Measurements from ENCODE around the gene RTBDN. TPM values are rescaled to one million over a fixed set of nuclear protein-coding genes. Genes with fewer than 3 reads are reported as not detected.
"Not testable (repeated sequence)": the region's sequence is repeated elsewhere in the genome, so short reads cannot be mapped to it uniquely, and the experiment has no call there.

Gene RTBDN
- total RNA-seq, 2 experiments from 2014 or later: not detected

DNA sequence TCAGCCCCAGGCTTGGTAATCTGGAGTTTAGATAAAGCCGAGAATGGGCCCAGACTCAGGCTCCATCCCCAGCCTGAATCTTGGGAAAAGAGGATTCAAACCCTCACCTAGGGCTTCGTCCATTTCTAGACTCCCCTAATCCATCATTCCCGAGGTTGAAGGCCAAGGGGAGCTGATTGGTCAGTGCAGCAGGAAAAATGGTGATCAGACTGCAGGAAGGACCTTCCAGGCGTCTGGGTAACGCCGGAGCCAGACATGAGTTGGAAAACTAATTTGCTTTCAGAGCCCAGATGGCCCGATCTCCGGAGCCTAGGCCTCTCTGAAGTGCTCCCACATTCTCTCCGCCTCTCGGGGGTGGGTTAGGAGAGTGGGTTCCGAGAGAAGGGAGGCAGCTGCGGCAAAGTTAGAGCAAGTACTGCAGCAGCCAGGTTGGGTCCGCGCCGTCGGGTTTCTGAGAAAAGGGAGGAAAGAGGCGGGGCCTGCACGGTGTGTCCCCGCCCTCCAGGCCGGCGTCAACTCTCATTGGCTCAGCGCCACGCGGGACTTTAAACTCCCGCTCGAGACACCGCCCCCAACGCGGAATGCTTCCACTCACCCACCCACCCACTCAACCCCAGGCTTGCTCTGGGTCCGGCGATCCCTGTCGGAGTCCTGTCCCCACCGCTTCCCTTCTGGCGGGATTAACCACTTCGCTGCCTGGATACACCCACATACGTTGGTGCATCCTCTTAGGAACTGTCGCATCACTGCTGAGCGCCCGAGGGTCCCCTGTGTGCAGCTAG lies 788 bp upstream of the RTBDN start:
- Mint-ChIP-seq H3K27me3 (peaks cover 70% of the 10 kb centered on the region), H3K4me3 (no peak overlapping the region), H3K27ac (no peak overlapping the region), H3K36me3 (no peaks in the 10 kb centered on the region), H3K4me1 (ENCODE audit: low read depth) (peaks cover 27% of the 10 kb centered on the region), H3K9me3 (no peaks in the 10 kb centered on the region)
- intact Hi-C loops (cut with micrococcal nuclease): loop anchor here (5.0 kb wide), 2 partner anchors 33 to 58 kb away; partner anchors contain the start of genes HOOK2, PRDX2 and THSD8
- peak; percentile 36 for DNase-seq
- POLR2A ChIA-PET: no interaction called here
- CTCF ChIA-PET: interaction anchor here (0.5 to 1.5 kb wide), 6 partner anchors 11 to 73 kb away, joined by 3 to 6 read pairs (median 4); partner anchors contain the start of gene RNASEH2A

DNA sequence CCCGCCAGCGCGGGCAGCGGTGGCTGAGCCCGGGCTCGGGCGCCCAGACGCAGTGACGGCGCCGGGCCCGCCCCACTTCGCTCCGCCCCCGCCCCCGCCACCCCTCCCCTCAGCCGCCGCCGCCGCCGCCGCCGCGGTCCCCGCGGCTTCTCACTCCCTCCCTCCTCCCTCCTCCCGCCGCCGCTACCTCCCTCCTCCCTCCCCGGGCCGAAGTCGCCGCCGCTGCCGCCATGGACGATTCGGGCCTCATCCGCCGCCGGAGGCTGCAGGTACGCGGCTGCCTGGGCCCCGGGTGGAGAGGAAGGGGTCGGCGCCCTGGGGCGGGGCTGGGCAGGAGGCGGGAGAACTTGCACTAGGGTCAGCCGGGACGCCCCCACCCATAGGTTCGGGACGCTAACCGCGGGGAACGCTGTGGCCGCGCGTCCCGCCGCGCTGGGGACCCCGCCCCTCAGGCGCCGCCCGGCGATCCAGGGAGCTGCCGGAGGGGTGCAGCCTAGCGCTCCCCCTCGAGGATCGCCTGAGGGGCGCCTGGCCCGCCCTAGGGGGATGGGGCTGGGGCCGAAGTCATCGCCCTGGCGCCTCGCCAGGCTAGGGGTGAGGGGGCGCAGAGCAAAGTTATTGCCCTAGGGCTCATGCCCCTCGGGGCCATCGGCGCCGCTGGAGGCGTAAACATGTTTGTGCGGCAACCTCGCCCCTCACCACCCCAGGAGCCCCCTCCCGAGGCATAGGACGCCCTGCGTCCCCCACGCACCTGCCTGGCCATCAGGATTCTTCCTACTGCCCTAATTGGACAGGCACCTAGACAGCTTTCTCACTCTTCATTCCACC lies 427 bp downstream of the RTBDN start:
- Mint-ChIP-seq H3K4me3 (peak overlapping the region; percentile 42), H3K27ac (no peak overlapping the region), H3K27me3 (peaks cover 68% of the 10 kb centered on the region), H3K36me3 (no peaks in the 10 kb centered on the region), H3K9me3 (no peaks in the 10 kb centered on the region), H3K4me1 (ENCODE audit: low read depth) (peaks cover 19% of the 10 kb centered on the region)
- DNase-seq: peak; percentile 53
- CTCF ChIA-PET: interaction anchor here (1.0 to 1.5 kb wide), 3 partner anchors 10 to 72 kb away, joined by 3 to 6 read pairs (median 3); no protein-coding TSS in a partner anchor
- POLR2A ChIA-PET: interaction anchor here (1.0 kb wide), 1 partner anchor 39 kb away, joined by 5 read pairs; no protein-coding TSS in a partner anchor
- intact Hi-C loops (cut with micrococcal nuclease): no loop called here

DNA sequence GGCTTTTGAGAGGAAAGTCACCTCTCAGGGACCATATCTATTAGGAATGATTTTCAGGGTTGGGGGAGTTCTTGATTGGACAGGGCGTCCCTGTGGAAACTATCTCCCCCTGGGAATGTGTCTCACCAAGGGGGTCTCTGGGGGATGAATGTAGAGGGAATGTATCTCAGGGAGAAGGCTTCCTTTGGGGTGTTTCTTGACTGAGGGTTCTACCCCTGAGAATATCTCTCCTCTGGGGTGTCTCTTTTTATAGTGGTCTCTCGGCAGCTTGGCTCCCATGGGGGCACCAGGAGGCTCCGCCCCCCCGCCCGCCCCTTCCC lies 1.0 kb downstream of the RTBDN start:
- Mint-ChIP-seq H3K4me1 (ENCODE audit: low read depth) (peaks cover 18% of the 10 kb centered on the region), H3K27me3 (peaks cover 73% of the 10 kb centered on the region), H3K36me3 (no peaks in the 10 kb centered on the region), H3K4me3 (peak overlapping the region; percentile 1), H3K27ac (no peak overlapping the region), H3K9me3 (no peaks in the 10 kb centered on the region)
- ChIA-PET POLR2A (interaction anchor here (1.0 kb wide), 1 partner anchor 40 kb away, joined by 5 read pairs; no protein-coding TSS in a partner anchor), CTCF (no interaction called here)
- no peak for DNase-seq
- intact Hi-C loops (cut with micrococcal nuclease): no loop called here

DNA sequence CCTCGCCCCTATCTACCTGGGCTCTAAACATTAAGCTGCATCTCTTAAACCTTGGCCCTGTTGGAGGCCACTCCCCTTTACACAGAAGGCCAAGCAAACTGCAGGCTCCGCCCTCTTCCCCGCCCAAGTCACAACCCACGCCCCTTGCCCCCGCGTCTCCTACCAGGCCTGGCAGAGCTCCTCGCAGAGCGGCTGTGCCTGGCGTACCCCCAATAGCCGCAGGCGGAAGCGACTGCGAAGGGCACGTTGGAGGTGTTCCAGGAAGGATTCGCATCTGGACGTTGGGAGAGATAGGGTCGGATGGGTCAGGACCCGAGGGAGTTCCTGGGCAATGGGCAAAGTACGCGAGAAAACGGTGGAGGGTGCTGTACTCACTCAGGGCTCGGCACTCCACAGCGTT lies 5.9 kb downstream of the RTBDN start:
- ChIA-PET CTCF (interaction anchor here (1.3 to 2.0 kb wide), 2 partner anchors 9 to 71 kb away, joined by 4 to 7 read pairs; no protein-coding TSS in a partner anchor), POLR2A (no interaction called here)
- no peaks in the 10 kb centered on the region for H3K9me3 Mint-ChIP-seq
- H3K4me1 Mint-ChIP-seq (ENCODE audit: low read depth): peaks cover 16% of the 10 kb centered on the region
- no peak overlapping the region for H3K27ac Mint-ChIP-seq
- no peaks in the 10 kb centered on the region for H3K36me3 Mint-ChIP-seq
- no peak overlapping the region for H3K4me3 Mint-ChIP-seq
- peak; percentile 55 for DNase-seq
- intact Hi-C loops (cut with micrococcal nuclease): no loop called here
- H3K27me3 Mint-ChIP-seq: peaks cover 64% of the 10 kb centered on the region

DNA sequence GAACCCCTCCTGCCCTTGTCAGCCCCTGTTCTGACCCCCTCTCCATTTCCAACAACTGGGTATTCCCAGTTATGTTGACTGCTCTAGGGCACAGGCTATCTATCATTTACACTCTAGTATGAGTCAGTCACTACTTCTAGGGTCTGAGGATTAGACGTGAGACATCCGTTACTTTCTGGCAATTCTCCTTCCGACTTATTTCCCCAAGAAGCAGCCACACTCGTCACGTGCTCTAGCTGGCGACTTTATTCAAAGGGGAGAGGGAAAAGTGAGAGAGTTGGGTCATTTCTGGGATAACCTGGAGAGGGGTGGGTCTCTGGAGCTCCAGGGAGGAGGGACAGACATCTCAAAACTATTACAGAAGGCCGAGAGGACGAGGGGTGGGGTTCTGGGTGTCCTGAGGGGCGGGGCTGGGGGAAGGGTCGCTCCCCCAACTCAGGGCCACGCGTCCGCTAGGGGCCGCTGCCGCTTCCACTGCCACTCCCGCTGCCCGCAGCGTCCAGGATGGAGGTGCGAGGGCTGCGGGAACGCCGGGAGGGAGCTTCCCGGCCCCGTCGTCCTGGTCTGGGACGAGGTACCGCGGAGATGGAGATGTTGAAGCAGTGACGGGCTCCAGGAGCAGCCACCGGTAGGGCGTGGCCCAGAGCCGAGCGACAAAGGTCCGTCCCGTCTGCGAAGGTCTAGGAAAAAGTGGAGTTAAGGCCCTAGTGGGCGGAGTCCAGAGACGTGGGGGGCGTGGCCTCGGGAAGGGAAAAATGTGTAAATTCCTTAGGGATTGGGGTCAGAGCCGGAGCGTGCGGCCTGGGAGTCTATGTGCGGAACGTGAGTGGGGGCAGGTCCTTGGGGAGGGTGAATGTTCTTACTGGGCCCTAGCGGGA lies 8.9 kb downstream of the RTBDN start:
- Mint-ChIP-seq H3K4me1 (ENCODE audit: low read depth) (peaks cover 9% of the 10 kb centered on the region), H3K36me3 (peaks cover 3% of the 10 kb centered on the region), H3K27me3 (peaks cover 43% of the 10 kb centered on the region), H3K9me3 (peaks cover 6% of the 10 kb centered on the region), H3K4me3 (no peak overlapping the region), H3K27ac (no peak overlapping the region)
- DNase-seq: peak; percentile 47
- intact Hi-C loops (cut with micrococcal nuclease): no loop called here
- POLR2A ChIA-PET: no interaction called here
- CTCF ChIA-PET: interaction anchor here (0.7 to 2.0 kb wide), 12 partner anchors 9 to 107 kb away, joined by 3 to 14 read pairs (median 4); partner anchors contain the start of genes RNASEH2A and THSD8

DNA sequence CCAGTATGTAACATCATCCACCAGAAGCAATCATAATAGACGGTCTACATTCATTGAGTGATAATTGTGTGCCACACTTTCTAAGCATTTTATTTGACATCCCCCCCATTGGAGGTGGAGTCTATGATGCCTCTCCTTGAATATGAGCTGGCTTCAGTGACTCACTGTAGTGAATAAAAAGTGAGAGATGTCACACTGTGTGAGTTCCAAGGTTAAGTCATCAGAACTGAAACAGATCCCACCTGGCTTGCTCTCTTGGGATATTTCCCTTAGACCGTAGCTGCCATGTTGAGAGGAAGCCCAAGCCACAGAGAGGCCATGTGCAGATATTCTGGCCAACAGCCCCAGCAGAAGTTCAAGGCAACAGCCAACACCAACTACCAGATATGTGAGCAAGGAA lies 12.6 kb downstream of the RTBDN start:
- Mint-ChIP-seq H3K4me3 (no peak overlapping the region), H3K27ac (no peak overlapping the region), H3K9me3 (peaks cover 6% of the 10 kb centered on the region), H3K4me1 (ENCODE audit: low read depth) (peaks cover 9% of the 10 kb centered on the region), H3K27me3 (peaks cover 20% of the 10 kb centered on the region), H3K36me3 (peaks cover 3% of the 10 kb centered on the region)
- no peak for DNase-seq
- POLR2A ChIA-PET: no interaction called here
- intact Hi-C loops (cut with micrococcal nuclease): no loop called here
- CTCF ChIA-PET: interaction anchor here (1.1 to 2.0 kb wide), 3 partner anchors 9 to 62 kb away, joined by 3 to 9 read pairs (median 7); no protein-coding TSS in a partner anchor

DNA sequence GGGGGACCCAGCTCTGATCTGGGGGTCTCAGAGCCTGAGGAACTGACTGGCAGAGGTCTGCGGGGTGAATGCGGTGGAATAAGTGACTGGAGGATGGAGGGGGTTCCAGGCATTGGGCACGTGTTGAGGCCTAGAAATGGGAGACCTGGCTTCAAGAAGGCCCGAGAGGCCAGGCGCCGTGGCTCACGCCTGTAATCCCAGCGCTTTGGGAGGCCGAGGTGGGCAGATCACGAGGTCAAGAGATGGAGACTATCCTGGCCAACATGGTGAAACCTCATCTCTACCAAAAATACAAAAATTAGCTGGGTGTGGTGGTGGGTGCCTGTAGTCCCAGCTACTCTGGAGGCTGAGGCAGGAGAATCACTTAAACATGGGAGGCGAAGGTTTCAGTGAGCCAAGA lies 16.6 kb downstream of the RTBDN start:
- H3K9me3 Mint-ChIP-seq; H3K27ac Mint-ChIP-seq; POLR2A ChIA-PET; H3K4me1 Mint-ChIP-seq (ENCODE audit: low read depth); H3K4me3 Mint-ChIP-seq; DNase-seq; intact Hi-C loops (cut with micrococcal nuclease); H3K27me3 Mint-ChIP-seq: not testable (repeated sequence)
- CTCF ChIA-PET: interaction anchor here (3.1 kb wide), 1 partner anchor 30 kb away, joined by 14 read pairs; no protein-coding TSS in a partner anchor
- H3K36me3 Mint-ChIP-seq: peaks cover 15% of the 10 kb centered on the region

DNA sequence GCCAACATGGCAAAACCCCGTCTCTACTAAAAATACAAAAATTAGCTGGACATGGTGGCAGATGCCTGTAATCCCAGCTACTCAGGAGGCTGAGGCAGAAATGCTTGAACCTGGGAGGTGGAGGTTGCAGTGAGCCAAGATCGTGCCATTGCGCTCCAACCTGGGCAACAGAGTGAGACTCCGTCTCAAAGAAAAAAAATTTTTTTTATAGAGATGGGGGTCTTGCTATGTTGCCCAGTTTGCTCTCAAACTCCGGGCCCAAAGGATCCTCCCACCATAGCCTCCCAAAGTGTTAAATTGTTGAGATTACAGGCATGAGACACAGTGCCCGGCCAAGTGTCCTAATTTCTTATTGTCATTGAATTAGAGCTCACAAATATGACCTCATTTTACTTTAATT lies 17.2 kb downstream of the RTBDN start:
- not testable (repeated sequence) for H3K27me3 Mint-ChIP-seq

DNA sequence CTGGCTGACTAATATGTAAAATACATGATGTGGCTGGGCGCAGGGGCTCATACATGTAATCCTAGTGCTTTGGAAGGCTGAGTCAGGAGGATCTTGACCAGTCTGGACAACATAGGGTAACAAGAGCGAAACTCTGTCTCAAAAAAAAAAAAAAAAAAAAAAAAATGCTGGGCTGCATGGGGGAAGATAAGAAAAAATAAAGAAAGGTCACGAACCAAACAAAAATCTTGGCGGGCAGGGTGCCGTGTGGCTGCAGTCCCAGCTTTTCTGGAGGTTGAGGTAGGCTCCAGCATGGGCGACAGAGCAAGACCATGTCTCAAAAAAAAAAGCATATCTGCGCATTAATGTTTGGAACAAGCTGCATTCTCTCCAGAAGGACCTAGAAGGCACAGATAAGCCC lies 19.3 kb downstream of the RTBDN start:
- no peaks in the 10 kb centered on the region for H3K9me3 Mint-ChIP-seq
- POLR2A ChIA-PET: no interaction called here
- H3K27ac Mint-ChIP-seq: no peak overlapping the region
- no peak for DNase-seq
- CTCF ChIA-PET: interaction anchor here (0.6 to 1.1 kb wide), 4 partner anchors 24 to 118 kb away, joined by 3 to 6 read pairs (median 4); no protein-coding TSS in a partner anchor
- intact Hi-C loops (cut with micrococcal nuclease): no loop called here
- no peaks in the 10 kb centered on the region for H3K27me3 Mint-ChIP-seq
- H3K4me3 Mint-ChIP-seq: no peak overlapping the region
- no peaks in the 10 kb centered on the region for H3K4me1 Mint-ChIP-seq (ENCODE audit: low read depth)
- H3K36me3 Mint-ChIP-seq: peaks cover 14% of the 10 kb centered on the region

More for the DNA sequence above, 17.2 kb downstream of the RTBDN start:
- H3K36me3 Mint-ChIP-seq: peaks cover 16% of the 10 kb centered on the region
- H3K9me3 Mint-ChIP-seq; POLR2A ChIA-PET; H3K4me3 Mint-ChIP-seq; DNase-seq; intact Hi-C loops (cut with micrococcal nuclease); H3K27ac Mint-ChIP-seq; H3K4me1 Mint-ChIP-seq (ENCODE audit: low read depth): not testable (repeated sequence)
- CTCF ChIA-PET: interaction anchor here (3.1 kb wide), 1 partner anchor 30 kb away, joined by 14 read pairs; no protein-coding TSS in a partner anchor

DNA sequence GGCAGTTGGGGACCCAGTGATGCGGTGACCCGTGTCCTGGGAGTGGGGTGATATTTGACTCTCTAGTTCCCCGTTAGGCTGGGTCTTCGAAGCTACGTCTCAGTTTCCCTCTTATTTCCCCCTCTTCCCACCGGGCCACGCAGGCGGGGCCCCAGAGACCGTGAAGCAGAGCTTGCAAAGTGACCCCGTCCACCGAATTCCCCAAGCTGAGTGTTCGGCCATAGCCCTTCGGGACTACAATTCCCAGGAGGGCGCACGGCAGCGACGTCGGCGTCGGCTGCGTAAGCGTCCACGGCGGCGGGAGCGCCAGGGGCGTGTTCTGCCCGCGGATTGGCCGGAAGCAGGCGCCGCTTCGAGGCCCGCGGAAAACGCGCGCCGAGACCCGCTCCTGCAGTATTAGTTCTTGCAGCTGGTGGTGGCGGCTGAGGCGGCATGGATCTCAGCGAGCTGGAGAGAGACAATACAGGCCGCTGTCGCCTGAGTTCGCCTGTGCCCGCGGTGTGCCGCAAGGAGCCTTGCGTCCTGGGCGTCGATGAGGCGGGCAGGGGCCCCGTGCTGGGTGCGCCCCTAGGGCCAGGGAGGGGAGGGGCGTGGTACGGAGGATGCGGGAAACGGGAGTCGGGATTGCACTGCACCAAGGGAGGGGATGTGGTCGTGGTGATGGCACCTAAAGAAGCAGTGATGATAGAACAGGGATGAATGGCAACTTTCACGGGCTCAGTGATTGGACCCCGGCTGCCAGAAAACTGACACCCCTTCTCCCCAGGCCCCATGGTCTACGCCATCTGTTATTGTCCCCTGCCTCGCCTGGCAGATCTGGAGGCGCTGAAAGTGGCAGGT lies 27.9 kb downstream of the RTBDN start, which contains the start of gene RNASEH2A:
TSS of gene RNASEH2A (plus strand) at position 343 of the 840 bp plus-strand sequence. CDS start at position 433, 90 bp downstream.
- ChIA-PET CTCF (interaction anchor here (0.7 to 18.0 kb wide), 10 partner anchors 9 to 79 kb away, joined by 3 to 636 read pairs (median 6); partner anchors contain the start of gene TRIR), POLR2A (interaction anchor here (0.6 to 1.6 kb wide), 6 partner anchors 9 to 107 kb away, joined by 3 to 5 read pairs (median 3); partner anchors contain the start of gene JUNB)
- Mint-ChIP-seq H3K27ac (peak within 1 kb of the TSS; percentile 83), H3K4me1 (ENCODE audit: low read depth) (peaks cover 20% of the 10 kb centered on the region), H3K27me3 (no peaks in the 10 kb centered on the region), H3K36me3 (peaks cover 17% of the 10 kb centered on the region), H3K9me3 (no peaks in the 10 kb centered on the region), H3K4me3 (peak within 1 kb of the TSS; percentile 92)
- DNase-seq: peak; percentile 93
- intact Hi-C loops (cut with micrococcal nuclease): no loop called here
